RKO (cell line): ENCODE results near the gene PLEKHH2.
A peak's percentile ranks its signal among the peaks of the same experiment; 100 is the strongest.

ENCODE experiments used
- DNase-seq: peaks from one replicate; pipeline ENCODE4 v3.0.0-alpha.2; 2016; ENCODE audit warnings: low spot score

The PLEKHH2 gene

DNA sequence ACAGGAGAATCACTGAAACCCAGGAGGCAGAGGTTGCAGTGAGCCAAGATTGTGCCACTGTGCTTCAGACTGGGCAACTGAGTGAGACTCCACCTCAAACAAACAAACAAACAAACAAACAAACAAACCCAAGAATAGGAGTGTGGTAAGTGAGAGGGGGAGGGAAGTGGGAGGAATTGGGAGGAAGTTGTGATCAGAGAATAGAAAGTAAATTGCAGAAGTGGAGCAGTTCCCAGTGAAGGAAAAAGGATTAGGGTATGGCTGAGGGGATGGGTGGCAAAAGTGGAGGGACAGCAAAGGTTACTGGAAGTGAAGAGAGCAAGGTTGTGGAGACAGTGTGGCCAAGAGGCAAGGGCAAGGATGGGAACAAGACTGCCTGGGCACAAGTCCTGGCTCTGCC is 80.3 kb downstream of the PLEKHH2 start:
- no peak for DNase-seq

DNA sequence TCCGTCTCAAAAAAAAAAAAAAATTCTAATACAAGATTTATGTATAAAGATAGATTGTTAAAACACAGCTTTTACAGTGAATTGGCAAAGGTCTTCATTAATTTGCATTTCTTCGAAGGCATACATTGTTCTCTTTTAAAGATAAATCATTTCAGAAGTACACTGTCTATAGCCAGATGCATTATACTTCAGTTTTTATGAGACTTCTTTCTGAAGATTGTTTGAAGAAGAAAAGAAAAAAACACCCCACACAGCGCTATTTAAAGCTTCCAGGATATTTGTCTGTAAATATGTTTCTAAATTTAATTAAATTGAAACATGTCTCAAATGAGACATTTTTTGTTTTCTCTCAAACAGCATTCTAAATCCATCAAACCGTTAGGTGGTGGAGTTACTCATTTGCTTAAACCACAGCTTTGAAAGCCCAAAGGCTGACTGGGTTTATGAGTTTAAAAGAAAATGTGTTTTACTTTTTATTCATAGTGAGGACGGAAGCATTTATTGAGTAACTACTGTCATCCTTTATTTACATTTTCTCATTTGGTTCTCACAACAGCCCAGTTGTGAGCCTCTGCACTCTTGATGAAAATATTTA is 81.6 kb downstream of the PLEKHH2 start:
- DNase-seq = no peak

DNA sequence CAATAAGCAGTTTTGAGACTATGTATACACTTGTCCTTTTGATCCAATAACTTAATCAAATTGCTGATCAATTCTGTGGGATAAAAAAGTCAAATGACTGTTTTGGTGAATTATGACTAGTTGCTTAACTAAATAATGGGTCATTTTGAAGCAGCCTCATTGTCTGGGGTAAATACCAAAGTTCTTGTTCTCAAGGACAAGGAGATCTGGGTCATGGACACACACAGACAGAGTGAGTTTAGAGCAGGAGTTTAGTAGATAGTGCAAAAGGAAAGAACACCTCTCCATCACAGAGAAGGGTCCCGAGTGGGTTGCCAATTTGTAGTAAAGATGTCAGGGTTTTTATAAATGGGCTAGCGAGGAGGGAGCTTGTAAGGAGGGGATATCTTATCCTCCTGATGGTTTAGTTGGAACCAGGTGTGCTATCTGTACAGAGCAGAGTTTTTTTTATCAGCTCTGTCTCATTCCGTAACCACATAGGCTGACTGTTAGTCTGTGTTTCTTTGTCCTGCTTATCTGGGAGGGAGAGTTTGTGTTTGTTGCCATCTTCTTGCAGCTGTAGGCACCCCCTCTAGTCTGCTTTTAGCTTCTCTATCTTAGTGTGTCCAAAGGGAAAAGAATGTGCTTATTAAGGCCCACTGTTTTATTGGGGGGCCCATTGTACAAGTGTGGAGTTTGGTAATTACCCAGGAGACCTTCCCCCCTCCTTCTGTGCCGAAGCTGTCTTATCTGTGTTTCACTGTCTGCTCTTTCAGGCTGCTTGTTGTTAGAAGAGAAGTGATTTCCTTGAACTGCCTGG is 87.9 kb downstream of the PLEKHH2 start:
- no peak for DNase-seq

DNA sequence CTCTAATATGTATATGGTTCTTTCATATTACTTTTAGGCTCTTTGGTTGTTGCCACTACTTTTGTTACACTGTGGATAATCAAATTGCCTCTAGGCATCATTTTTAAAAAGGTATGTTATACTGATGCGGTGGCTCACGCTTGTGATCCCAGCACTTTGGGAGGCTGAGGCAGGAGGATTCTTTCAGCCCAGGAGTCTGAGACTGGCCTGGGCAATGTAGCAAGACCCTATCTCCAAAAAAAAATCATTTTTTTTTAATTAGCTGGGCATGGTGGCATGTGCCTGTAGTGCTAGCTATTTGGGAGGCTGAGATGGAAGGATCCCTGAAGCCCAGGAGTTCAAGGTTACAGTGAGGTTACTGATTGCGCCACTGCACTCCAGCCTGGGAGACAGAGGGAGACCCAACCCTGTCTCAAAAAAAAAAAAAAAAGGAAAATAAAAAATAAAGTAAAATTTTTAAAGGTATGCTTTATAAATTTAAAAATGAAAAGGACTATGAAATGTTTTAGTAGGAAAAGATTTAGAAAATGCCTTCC is 88.7 kb downstream of the PLEKHH2 start:
- no peak for DNase-seq

DNA sequence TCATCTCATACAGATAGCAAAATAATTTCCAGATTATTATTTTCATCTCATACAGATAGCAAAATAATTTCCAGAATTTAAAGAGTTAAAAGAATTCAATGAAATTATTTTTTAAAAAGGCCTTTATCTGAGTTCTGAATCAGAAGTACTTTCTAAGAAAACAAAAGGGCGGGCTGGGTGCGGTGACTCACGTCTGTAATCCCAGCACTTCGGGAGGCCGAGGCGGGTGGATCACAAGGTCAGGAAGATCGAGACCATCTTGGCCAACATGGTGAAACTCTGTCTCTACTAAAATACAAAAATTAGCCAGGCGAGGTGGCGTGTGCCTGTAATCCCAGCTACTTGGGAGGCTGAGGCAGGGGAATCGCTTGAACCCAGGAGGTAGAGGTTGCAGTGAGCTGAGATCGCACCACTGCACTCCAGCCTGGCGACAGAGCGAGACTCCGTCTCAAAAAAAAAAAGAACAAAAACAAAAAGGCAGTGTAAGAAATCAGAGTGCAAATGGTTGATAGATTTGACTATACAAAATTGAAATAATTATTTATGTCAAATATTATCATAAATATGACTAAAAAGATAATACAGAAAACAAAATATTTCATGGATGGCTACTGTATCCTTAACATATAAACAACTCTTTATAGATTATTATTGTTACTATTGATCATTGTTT is 90.0 kb downstream of the PLEKHH2 start:
- DNase-seq = peak; percentile 3

DNA sequence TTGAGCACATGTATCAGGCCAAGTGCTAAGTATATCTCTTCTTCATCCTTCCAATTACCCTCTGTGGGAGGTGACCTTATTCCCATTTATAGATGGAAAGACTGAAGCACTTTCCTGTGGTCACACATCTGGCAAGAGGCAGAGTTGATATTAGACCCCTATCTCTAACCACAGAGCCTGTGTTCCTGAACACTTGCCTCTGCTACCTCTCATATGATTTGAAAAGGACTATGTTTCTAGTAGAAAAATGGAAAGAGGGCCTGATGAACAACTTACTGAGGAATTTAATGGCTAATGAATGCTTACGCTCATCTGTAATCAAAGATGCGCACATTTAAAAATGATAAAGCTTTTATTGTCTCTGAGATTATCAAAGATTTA is 90.6 kb downstream of the PLEKHH2 start:
- no peak for DNase-seq

DNA sequence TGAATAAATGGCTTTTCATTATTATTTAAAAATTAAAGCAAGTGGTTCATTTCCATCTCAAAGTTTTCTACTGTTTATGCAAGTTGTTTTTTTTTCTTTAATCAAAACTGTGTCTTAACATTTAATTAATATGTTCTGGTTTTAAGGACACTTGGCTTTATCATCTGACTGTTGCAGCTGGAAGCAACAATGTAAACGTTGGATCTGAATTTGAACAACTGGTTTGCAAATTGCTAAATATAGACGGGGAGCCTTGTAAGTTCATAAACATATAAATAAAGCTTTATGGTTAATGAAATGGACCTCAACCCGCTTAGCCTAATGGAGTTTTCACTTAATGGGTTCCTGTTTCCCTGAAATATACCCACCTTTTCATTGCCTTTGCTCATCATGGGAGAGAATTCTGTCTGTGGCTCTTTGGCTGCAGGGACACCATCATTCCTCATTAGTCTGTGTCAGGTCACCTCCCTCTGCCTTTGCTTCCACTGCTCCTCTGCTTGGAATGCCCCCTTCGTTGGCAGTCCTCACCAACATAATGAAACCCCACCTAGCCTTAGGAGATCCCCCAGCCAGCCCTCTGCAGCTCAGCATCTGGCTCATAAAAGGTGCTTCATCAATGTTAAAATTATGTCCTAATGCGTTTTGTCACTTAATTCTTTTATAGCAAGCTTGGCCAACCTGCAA is 92.6 kb downstream of the PLEKHH2 start:
- no peak for DNase-seq

DNA sequence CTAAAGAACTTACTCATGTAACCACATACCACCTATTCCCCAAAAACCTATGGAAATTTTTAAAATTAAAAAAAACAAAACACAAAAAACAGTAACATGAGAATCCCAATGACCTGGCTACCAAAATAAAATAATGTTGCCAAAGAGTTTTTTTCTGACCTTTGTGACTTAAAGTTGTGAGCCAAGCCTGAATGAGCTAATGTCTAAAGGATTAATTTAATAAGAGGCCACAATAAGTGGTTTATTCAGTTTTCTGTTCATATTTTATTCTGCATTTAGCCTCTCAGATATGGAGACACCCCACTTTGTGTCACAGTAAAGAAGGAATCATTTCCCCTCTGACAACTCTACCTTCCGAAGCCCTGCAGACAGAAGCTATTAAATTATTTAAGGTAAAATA is 94.2 kb downstream of the PLEKHH2 start:
- no peak for DNase-seq

DNA sequence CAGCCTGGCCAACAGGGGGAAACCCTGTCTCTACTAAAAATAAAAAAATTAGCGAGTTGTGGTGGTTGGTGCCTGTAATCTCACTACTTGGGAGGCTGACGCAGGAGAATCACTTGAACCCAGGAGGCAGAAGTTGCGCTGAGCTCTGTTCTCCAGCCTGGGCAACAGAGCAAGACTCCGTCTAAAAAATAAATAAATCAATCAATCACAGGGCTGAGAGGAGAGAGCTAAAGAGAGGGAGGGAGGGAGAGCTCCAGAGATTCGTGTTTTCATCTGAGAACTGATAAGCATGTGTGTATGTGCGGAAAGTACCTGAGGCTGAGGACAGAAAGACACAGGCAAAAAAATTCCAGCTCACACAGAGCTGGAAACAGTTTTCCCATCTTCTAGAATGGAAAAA is 99.6 kb downstream of the PLEKHH2 start:
- DNase-seq = no peak

DNA sequence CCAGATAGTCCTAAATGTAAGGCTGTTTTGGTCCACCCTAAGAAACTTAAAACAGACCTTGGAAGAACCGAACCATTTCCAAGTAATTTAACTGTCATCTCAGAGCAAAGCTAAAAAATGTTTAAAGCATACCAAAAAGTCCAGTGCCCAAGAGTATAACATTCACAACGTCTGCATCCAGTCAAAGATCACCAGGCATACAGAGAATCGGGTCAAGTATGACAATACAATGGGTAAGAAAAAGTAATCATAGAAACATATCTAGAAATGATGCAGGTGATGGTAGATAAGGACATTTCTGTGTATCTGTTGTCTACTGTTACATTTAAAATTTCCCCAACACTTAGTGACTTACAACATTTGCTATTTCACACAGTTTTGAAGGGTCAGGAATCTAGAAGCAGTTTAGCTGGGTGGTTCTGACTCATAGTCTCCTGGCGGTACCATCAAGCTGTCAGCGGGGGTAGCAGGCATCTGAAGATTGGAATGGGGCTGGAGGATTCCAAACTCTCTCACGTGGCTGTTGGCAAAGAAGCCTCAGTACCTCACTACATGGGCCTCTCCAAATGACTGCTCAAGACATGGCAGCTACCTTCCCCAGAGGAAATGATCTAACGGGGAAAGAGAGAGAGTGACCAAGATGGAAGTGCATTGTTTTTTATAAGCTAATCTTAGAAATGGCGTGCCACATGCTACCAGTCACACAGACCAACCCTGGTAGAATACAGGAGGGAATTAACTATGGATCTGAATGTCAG is 100.2 kb downstream of the PLEKHH2 start:
- DNase-seq = peak; percentile 31

DNA sequence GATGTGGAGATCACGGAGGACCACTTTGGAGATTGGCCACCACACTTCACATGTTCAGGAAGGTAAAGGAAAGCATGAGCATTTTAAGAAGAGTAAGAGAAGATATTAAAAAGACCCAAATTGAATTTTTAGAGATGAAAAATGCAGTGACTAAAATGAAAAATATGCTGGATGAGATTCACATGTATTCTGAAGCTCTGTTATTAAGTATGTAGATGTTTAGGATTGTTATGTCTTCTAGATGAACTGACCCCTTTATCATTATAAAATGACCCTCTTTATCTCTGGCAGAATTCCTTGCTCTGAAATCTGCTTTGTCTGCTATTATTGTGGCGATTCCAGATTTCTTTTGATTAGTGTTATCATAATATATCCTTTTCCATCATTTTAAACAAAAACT is 100.8 kb downstream of the PLEKHH2 start:
- DNase-seq = no peak

DNA sequence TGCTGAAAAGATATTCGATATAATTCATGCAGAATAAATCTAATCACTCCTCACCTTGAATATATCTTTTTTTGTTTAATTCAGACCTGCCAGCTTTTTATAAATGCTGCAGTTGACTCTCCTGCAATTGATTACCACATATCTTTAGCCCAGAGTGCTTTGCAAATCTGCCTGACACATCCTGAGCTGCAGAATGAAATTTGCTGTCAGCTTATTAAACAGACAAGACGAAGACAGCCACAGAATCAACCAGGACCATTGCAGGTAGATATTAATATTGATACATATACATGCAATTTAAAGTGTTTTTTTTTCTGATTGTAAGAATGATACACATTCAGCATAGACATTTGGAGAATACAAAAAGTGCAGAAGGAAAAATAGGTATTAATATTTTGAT is 101.2 kb downstream of the PLEKHH2 start:
- no peak for DNase-seq

DNA sequence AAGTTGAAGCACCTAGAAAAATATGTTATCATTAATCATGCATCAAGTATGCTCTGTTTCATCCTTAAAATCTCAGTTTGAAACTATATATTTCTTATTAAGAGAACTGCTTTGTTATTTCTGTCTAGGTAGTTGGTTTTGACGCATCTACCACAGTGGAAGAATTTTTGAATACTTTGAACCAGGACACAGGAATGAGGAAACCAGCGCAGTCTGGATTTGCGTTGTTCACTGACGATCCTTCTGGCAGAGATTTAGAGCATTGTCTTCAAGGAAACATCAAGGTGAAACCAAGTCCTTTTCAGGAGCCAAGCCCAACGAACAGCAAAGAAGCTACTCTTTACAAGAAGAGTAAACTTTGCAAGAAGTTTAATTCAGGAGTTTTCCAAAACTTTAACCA is 106.6 kb downstream of the PLEKHH2 start:
- DNase-seq = no peak

DNA sequence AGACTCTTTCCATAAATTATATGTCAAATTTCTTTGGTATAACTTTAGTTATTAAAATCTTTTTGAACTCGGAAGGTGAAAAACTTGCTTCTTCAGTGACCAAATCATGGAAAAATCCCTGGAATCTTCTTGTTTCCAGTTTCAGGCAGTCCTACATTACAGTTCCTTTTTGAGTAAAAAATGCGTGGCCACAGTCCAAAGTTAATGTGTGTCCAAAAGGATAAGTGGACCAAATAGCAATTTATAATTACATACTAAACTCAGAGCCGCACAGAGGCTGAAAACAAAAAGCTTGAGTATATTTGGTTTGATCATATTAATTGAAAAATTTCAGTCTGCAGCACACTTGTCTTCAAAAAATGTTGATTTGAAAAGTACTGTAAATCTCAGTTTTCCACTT is 108.4 kb downstream of the PLEKHH2 start:
- DNase-seq = no peak

DNA sequence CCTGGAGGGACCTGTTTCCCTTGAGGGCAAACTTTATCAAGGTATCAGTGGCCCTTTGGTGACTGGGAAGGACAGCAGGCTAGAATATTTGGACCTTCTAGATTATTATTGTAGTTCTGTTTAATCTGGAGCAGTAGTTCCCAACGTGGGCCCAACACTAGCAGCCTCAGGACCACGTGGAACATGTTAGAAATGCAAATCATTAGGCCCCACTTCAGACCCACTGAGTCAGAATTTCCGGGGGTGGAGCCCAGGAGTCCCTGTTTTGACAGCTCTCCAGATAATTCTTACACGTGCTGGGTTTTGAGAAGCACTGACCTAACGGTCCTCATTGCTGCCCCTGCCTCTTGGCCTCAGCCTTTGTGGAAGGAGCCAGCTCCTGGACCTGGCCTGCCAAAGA is 111.3 kb downstream of the PLEKHH2 start:
- no peak for DNase-seq

DNA sequence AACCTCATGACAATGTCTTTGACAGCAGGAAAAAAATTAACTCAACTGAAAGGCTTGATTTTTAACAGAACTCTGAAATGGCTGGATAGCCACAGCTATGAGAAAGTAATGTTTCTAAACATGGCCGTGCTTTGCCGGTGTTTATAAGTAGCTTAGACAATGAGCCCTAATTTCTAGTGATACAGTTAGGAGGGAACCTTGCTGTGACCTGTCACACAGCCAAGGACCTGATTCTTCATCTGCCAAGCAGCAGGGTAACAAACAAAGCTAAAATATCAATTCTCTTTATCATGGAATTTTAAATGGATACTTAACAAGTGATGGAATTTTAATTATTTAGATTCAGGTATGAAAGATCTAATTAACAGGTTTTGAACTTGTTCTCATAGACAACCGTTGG is 112.5 kb downstream of the PLEKHH2 start:
- no peak for DNase-seq

DNA sequence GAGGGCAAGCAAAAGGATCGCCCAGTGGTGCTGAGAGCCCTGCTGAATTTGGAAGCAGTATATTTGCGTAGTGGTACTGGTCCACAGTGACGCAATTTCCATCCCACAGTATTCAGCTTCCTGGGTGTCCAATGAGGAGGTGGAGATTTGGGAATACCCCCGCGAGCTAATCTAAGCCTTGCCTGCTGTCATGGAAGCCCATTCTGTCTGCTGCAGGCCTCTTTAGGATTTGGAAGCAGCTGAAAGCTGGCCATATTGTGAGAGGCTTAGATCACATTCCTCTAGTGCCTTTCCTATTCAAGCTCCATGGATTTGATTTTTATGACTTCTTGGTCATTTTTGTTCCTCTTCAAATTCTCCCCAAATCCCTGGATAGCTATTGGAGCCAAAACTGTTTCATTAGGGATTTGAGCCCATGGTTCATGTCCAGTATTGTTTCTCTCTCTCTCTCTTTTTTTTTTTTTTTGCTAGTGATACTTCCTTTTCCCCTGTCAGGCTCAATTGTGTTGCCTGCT is 114.5 kb downstream of the PLEKHH2 start:
- no peak for DNase-seq

DNA sequence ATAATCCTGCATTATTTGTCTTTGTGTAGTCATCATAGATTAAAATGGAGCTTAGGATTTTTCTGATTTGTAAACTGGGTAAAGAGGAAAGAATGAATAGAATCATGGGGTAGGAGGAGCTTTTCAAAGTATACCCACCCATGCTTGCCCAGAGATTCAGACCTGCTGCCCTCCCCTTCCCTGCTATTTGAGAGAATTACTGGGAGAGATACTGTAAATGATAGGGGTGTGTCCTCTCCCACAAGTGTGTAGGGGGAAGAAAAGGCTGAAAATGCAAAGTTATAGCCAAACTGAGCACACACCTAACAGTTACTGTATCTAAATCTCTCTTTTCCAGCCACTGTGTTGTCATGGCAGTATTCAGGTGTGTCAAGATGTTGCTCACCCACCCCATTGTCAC is 115.2 kb downstream of the PLEKHH2 start:
- no peak for DNase-seq

DNA sequence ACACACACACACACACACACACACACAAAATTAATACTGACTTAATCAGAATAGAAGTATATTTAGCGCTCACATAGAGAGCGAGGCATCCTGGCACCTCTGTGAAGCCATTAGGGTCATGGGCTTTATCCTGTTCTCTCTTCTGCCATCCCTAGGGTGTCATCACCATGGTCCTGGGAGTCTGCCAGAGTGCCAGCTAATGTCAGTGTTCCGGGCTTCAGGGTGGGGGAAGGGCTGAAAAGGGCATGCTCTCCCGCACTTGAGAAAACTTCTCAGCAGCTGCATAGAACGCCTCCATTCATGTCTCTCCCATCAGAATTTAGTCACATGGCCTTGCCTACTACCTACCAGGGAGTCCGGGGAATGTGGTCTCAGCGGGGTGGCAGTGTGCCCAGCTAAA is 117.1 kb downstream of the PLEKHH2 start:
- no peak for DNase-seq

DNA sequence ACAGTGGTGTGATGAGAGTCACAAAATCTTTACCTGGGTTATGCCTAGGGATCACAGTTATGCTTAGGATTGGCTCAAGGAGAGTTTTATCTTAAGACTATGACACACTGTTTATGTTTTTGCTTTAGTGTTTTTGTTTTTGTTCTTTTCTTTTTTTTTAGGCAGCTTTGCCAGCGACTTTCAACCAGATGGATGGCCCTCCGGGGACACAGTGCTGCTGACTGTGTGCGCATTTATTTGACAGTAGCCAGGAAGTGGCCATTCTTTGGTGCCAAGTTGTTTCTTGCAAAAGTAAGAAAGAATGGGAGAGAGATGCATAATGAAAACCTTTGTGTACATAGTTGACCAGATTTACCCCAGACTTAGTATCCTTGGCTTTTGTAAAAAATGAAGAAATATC is 121.7 kb downstream of the PLEKHH2 start:
- DNase-seq = no peak

DNA sequence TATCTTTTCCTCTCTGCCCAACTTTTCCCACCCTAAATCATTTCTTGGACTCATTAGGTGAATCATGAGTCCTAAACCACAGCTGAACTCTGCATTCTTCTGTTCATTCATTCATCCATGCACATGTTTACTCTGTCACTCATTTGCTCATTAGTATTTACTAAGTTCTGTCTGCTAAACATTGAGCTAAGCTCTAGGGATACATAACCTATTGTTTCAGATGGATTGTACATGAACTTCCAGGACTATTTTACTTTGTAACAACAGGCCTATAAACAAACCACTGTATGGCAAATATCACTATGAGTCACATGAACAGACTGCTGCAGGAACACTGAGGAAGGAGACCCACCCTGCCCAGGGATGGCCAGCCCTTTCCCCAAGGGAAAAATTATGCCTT is 122.1 kb downstream of the PLEKHH2 start:
- DNase-seq = peak; percentile 29

DNA sequence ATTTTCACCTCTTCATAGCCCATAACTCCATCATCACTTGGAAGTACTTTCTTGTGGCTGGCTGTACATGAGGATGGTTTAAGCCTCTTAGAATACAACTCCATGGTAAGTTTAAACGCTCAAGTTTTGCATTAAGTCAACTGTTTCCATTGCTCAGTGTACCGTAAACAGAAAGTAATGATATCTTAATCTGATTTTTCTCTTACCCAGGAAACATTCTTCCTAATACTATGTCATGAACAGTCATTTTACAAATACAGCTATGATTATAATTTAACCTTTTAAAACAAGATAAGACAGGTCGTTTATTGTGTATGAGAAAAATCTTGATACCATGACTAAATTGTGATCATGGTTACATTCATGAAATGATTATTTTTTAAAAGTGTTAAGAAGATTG is 125.2 kb downstream of the PLEKHH2 start:
- no peak for DNase-seq
